ENCODE data around the gene NRL.
A peak's percentile ranks its signal among the peaks of the same experiment; 100 is the strongest.

NRL gene

GRCh38 chr14:24137529-24138395 is 23.0 kb upstream of the NRL start:
- no peak overlapping the region for H3K4me3 ChIP-seq (ENCODE audit: control insufficient read depth, low read depth, low read length)
- no peak for TF ChIP-seq CTCF (conservative IDR thresholded peaks at IDR 0.05; ENCODE audit: control insufficient read depth, insufficient read depth, low read depth, low read length)
- DNase-seq (ENCODE audit: low read depth) = no peak

- peak overlapping the region; percentile 70 for H3K4me3 ChIP-seq (ENCODE audit: control insufficient read depth, low read depth, low read length)
- TF ChIP-seq CTCF (conservative IDR thresholded peaks at IDR 0.05; ENCODE audit: control insufficient read depth, insufficient read depth, low read depth, low read length) = no peak
- no peak for DNase-seq (ENCODE audit: low read depth)
These were observed 22.2 kb upstream of the NRL start for GRCh38 chr14:24136684-24137528.

- peak within 1 kb of the TSS; percentile 70 for H3K4me3 ChIP-seq (ENCODE audit: control insufficient read depth, low read depth, low read length)
- DNase-seq (ENCODE audit: low read depth) = peak; percentile 76
- no peak for TF ChIP-seq CTCF (conservative IDR thresholded peaks at IDR 0.05; ENCODE audit: control insufficient read depth, insufficient read depth, low read depth, low read length)
These were observed 21.3 kb upstream of the NRL start, which contains the start of gene PSME1 for GRCh38 chr14:24135834-24136683. TSS of gene PSME1 (plus strand) at chr14:24136194. CDS start at chr14:24136263, 69 bp downstream.

- no peak for TF ChIP-seq CTCF (conservative IDR thresholded peaks at IDR 0.05; ENCODE audit: control insufficient read depth, insufficient read depth, low read depth, low read length)
- peak overlapping the region; percentile 70 for H3K4me3 ChIP-seq (ENCODE audit: control insufficient read depth, low read depth, low read length)
- DNase-seq (ENCODE audit: low read depth) = no peak
These were observed 20.8 kb upstream of the NRL start for GRCh38 chr14:24135584-24135833.

- TF ChIP-seq CTCF (conservative IDR thresholded peaks at IDR 0.05; ENCODE audit: control insufficient read depth, insufficient read depth, low read depth, low read length) = no peak
- no peak for DNase-seq (ENCODE audit: low read depth)
- no peak overlapping the region for H3K4me3 ChIP-seq (ENCODE audit: control insufficient read depth, low read depth, low read length)
These were observed 19.0 kb upstream of the NRL start for GRCh38 chr14:24133735-24134134.

GRCh38 chr14:24132976-24133375 is 18.2 kb upstream of the NRL start:
- no peak for DNase-seq (ENCODE audit: low read depth)
- TF ChIP-seq CTCF (conservative IDR thresholded peaks at IDR 0.05; ENCODE audit: control insufficient read depth, insufficient read depth, low read depth, low read length) = no peak
- no peak overlapping the region for H3K4me3 ChIP-seq (ENCODE audit: control insufficient read depth, low read depth, low read length)

Measured in fibroblast of mammary gland (primary cell).